Osteocyte (in vitro differentiated cells): Measurements from ENCODE around the gene CXCL16. TPM values are rescaled to one million over a fixed set of nuclear protein-coding genes. Genes with fewer than 3 reads are reported as not detected.

ENCODE experiments used
- DNase-seq: peaks from one replicate; pipeline ENCODE4 v3.0.0; 2021; ENCODE audit warnings: mixed read lengths; ENCODE audit not compliant: unreplicated experiment; ENCODE audit errors: extremely low spot score
- H3K27ac Mint-ChIP-seq: one replicate; pipeline ENCODE4 v1.8.0; 2021; ENCODE audit warnings: mild to moderate bottlenecking, mixed read lengths; ENCODE audit not compliant: unreplicated experiment
- H3K27me3 Mint-ChIP-seq: one replicate; pipeline ENCODE4 v1.8.0; 2021; ENCODE audit warnings: mixed read lengths; ENCODE audit not compliant: unreplicated experiment
- H3K36me3 Mint-ChIP-seq: one replicate; pipeline ENCODE4 v1.8.0; 2021; ENCODE audit warnings: mixed read lengths; ENCODE audit not compliant: unreplicated experiment
- H3K4me1 Mint-ChIP-seq: one replicate; pipeline ENCODE4 v1.8.0; 2021; ENCODE audit warnings: mixed read lengths; ENCODE audit not compliant: unreplicated experiment
- H3K4me3 Mint-ChIP-seq: one replicate; pipeline ENCODE4 v1.8.0; 2021; ENCODE audit warnings: mild to moderate bottlenecking, moderate library complexity, mixed read lengths; ENCODE audit not compliant: unreplicated experiment
- H3K9me3 Mint-ChIP-seq: one replicate; pipeline ENCODE4 v1.8.0; 2021; ENCODE audit warnings: mixed read lengths; ENCODE audit not compliant: unreplicated experiment
- long read RNA-seq: library from polyadenylated mRNA; unstranded; transcript quantifications from one replicate; pipeline ENCODE4 v2.0.0, GENCODE V29; 2021
- total RNA-seq: library from RNA; stranded (reverse); gene quantifications from 2 replicates; pipeline ENCODE4 v1.2.1, GENCODE V29; 2021
- TF ChIP-seq, protein P1 (sequence below): fragments of 200-600 bp; sonication (generic); IDR thresholded peaks from 2 replicates; pipeline ENCODE4 v1.5.0; 2021; ENCODE audit warnings: antibody characterized with exemption, mild to moderate bottlenecking, moderate library complexity

Gene CXCL16, protein sequence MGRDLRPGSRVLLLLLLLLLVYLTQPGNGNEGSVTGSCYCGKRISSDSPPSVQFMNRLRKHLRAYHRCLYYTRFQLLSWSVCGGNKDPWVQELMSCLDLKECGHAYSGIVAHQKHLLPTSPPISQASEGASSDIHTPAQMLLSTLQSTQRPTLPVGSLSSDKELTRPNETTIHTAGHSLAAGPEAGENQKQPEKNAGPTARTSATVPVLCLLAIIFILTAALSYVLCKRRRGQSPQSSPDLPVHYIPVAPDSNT
- total RNA-seq = 11.0 and 12.8 TPM in 2 replicates
- long read RNA-seq, partial matches to known transcripts = 0 of 6 reads
- long read RNA-seq, other reads (novel, unspliced or antisense) = 1 of 6 reads

DNA sequence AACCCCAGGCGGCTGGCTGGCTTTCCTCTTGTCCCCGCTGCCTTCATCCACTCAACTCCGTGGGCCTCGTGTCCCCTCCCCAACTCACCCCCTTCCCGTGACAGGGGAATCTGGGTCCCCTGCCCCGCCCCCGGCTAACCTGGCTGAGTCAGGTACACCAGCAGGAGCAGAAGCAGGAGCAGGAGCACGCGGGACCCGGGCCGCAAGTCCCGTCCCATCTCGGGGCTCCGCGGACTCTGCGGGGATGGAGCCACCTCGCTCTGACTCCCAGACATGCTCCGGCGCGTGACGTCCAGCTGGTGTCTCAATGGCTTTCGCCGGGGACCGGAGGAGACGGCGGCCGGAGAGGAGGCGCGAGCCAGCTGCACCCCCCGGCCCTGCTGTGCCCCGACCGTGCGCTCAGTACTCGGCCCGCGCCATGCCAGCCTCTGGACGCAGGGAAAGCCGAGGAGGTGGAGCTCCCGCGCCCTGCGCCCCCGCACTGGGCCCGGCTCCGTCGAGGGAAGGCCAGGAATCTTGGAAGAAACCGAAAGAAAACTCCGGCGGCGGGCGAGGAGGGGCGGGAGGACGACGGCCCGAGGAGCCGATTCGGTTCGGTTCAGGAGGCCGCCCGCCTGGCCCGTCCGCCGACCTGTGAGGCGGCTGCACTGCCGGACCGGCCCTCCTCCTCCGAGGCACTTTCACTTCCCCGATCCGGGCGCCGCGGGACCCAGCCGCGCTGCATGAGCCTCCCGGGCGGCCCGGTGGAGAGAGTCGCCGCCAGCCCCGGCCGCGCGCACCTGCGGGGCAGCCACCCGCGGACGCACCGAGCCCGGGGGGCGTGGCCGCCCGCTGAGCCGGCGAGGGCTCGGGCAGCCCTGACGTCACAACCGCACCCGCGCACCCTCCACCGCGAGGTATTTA lies at the start of gene CXCL16, which contains the start of gene ZMYND15:
Gene CXCL16, minus strand, starts transcription at position 807 of the 903 bp plus-strand sequence. Its CDS starts 589 bp downstream, at position 218.
Gene ZMYND15, plus strand, starts transcription at position 712 of the 903 bp plus-strand sequence. CDS start 716 bp downstream, outside the sequence.
- TF ChIP-seq, protein P1, sequence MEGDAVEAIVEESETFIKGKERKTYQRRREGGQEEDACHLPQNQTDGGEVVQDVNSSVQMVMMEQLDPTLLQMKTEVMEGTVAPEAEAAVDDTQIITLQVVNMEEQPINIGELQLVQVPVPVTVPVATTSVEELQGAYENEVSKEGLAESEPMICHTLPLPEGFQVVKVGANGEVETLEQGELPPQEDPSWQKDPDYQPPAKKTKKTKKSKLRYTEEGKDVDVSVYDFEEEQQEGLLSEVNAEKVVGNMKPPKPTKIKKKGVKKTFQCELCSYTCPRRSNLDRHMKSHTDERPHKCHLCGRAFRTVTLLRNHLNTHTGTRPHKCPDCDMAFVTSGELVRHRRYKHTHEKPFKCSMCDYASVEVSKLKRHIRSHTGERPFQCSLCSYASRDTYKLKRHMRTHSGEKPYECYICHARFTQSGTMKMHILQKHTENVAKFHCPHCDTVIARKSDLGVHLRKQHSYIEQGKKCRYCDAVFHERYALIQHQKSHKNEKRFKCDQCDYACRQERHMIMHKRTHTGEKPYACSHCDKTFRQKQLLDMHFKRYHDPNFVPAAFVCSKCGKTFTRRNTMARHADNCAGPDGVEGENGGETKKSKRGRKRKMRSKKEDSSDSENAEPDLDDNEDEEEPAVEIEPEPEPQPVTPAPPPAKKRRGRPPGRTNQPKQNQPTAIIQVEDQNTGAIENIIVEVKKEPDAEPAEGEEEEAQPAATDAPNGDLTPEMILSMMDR = no peak
- Mint-ChIP-seq H3K27ac (peak within 1 kb of the TSS; percentile 19), H3K4me1 (peaks cover 15% of the 10 kb centered on the region), H3K9me3 (no peaks in the 10 kb centered on the region), H3K36me3 (peaks cover 1% of the 10 kb centered on the region), H3K27me3 (peaks cover 16% of the 10 kb centered on the region), H3K4me3 (peak within 1 kb of the TSS; percentile 75)
- peak; percentile 87 for DNase-seq

GRCh38 chr17:4788807-4789700 lies 49.3 kb upstream of the CXCL16 start, which contains the start of gene GLTPD2:
TSS of gene GLTPD2 (plus strand) at chr17:4788964. CDS start at chr17:4789012, 48 bp downstream.
- TF ChIP-seq, protein P1 = no peak
- Mint-ChIP-seq H3K27ac (peak within 1 kb of the TSS; percentile 76), H3K27me3 (peaks cover 3% of the 10 kb centered on the region), H3K4me1 (peaks cover 17% of the 10 kb centered on the region), H3K9me3 (no peaks in the 10 kb centered on the region), H3K36me3 (no peaks in the 10 kb centered on the region), H3K4me3 (peak within 1 kb of the TSS; percentile 79)
- DNase-seq = no peak

- Mint-ChIP-seq H3K9me3 (no peaks in the 10 kb centered on the region), H3K27ac (peak overlapping the region; percentile 57), H3K36me3 (no peaks in the 10 kb centered on the region), H3K4me1 (peaks cover 17% of the 10 kb centered on the region), H3K4me3 (peak overlapping the region; percentile 60), H3K27me3 (peaks cover 6% of the 10 kb centered on the region)
- no peak for DNase-seq
- TF ChIP-seq, protein P1 = no peak
These were observed 48.6 kb upstream of the CXCL16 start for GRCh38 chr17:4788159-4788806.

GRCh38 chr17:4786516-4786915 lies 46.8 kb upstream of the CXCL16 start:
- H3K4me3 Mint-ChIP-seq = no peak overlapping the region
- TF ChIP-seq, protein P1 = no peak
- DNase-seq = no peak
- peaks cover 5% of the 10 kb centered on the region for H3K27me3 Mint-ChIP-seq
- H3K36me3 Mint-ChIP-seq = no peaks in the 10 kb centered on the region
- H3K9me3 Mint-ChIP-seq = no peaks in the 10 kb centered on the region
- peaks cover 17% of the 10 kb centered on the region for H3K4me1 Mint-ChIP-seq
- H3K27ac Mint-ChIP-seq = no peak overlapping the region
